ENCODE measurements around the gene MGLL. TPM values are rescaled to one million over a fixed set of nuclear protein-coding genes. Genes with fewer than 3 reads are reported as not detected.

Gene MGLL
- total and polyA plus RNA-seq, 9 of the 15 experiments (the other 6 are each of a cell fraction or from before 2014, with no cell fraction given), result 0.12 to 0.32 (median 0.18) TPM; not detected in 6

DNA sequence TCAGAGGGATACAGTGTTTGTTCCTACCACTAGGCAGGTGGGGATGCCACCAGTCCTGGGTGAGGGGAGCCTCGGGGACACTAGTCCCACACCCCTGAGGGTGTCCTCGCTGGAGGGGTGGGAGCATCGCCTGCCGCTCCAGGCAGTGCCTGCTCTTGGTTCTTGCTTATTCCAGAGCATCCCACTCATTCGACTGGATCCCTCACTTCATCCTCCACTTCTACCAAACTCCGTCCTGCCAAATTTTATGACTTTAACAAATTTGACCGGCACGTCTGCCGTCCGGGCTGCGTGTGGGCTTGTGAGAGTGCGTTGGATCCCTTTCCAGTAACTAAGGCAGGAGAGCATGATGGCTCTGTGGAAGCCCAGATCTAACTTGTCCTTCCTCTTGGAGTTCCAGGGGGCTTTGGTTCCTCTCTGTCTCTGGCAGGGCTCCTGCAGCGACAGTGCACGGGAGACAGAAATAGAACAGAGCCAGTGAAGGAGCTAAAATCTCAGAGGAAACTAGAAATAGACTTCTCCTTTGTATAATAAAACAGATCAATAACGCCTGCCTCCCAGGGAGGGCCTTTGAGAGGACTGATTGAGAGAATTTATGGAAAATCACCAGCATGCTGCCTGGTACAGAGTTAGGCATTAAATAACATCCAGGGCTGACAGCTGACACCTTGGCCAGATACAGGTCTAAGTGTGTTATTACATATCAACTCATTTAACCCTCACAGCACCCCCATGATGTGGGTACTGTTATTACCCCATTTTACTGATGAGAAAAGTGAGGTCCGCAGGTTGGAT is 34.5 kb downstream of the MGLL start:
- Histone ChIP-seq H3K9ac (ENCODE audit: insufficient read depth in 1 of 2, low read depth in 2 of 2, low read length in 2 of 2) (no peak overlapping the region), H2AFZ (ENCODE audit: low read depth, low read length) (no peak overlapping the region), H3K4me1 (replicated peaks in 1 of 2; ENCODE audit: control insufficient read depth in 2 of 2, insufficient read depth in 2 of 2, low read length in 2 of 2) (no peaks in the 10 kb centered on the region; a peak in 1 of 5 replicates), H3K27me3 (ENCODE audit: control insufficient read depth in 2 of 2, insufficient read depth in 2 of 2, low read length in 2 of 2) (peaks cover 15 to 87% of the 10 kb centered on the region in 2 experiments; a peak in 4 of 5 replicates), H3K27ac (ENCODE audit: extremely low read depth, low read depth, low read length) (no peak overlapping the region), H3K79me2 (ENCODE audit: control insufficient read depth, insufficient read depth, low read length) (no peaks in the 10 kb centered on the region), H3K9me3 (replicated peaks; ENCODE audit: control insufficient read depth, insufficient read depth, low read depth, low read length) (no peaks in the 10 kb centered on the region), H4K20me1 (replicated peaks; ENCODE audit: control insufficient read depth, insufficient read depth, low read length) (no peaks in the 10 kb centered on the region; the same call in 1 of the 2 replicates), H3K9me1 (ENCODE audit: control insufficient read depth, insufficient read depth, low read length) (no peaks in the 10 kb centered on the region), H3K36me3 (ENCODE audit: control insufficient read depth, insufficient read depth, low read length) (no peaks in the 10 kb centered on the region), H3K4me3 (no peak overlapping the region), H3K4me2 (ENCODE audit: insufficient read depth, low read length) (no peak overlapping the region)
- intact Hi-C loops (cut with micrococcal nuclease), result no loop called here
- TF ChIP-seq, protein P1, sequence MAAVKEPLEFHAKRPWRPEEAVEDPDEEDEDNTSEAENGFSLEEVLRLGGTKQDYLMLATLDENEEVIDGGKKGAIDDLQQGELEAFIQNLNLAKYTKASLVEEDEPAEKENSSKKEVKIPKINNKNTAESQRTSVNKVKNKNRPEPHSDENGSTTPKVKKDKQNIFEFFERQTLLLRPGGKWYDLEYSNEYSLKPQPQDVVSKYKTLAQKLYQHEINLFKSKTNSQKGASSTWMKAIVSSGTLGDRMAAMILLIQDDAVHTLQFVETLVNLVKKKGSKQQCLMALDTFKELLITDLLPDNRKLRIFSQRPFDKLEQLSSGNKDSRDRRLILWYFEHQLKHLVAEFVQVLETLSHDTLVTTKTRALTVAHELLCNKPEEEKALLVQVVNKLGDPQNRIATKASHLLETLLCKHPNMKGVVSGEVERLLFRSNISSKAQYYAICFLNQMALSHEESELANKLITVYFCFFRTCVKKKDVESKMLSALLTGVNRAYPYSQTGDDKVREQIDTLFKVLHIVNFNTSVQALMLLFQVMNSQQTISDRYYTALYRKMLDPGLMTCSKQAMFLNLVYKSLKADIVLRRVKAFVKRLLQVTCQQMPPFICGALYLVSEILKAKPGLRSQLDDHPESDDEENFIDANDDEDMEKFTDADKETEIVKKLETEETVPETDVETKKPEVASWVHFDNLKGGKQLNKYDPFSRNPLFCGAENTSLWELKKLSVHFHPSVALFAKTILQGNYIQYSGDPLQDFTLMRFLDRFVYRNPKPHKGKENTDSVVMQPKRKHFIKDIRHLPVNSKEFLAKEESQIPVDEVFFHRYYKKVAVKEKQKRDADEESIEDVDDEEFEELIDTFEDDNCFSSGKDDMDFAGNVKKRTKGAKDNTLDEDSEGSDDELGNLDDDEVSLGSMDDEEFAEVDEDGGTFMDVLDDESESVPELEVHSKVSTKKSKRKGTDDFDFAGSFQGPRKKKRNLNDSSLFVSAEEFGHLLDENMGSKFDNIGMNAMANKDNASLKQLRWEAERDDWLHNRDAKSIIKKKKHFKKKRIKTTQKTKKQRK (IDR thresholded peaks at IDR 0.05; ENCODE audit: borderline replicate concordance, low read depth, low read length), result no peak
- TF ChIP-seq TEAD1 (CRISPR knock-in tag; IDR thresholded peaks at IDR 0.05) (no peak), SAFB (IDR thresholded peaks at IDR 0.05; ENCODE audit: borderline replicate concordance, low read depth, low read length) (no peak), RUNX1 (IDR thresholded peaks at IDR 0.05; ENCODE audit: low read depth) (no peak), ZNF174 (CRISPR knock-in tag; IDR thresholded peaks at IDR 0.05) (no peak), FOXK2 (conservative IDR thresholded peaks at IDR 0.05 in 1 of 2, IDR thresholded peaks at IDR 0.05 in 1 of 2; ENCODE audit: low read depth in 2 of 2) (no peak), CHD2 (IDR thresholded peaks at IDR 0.05; ENCODE audit: low read depth, low read length) (no peak), TEAD2 (tag; IDR thresholded peaks at IDR 0.05) (no peak), IRF2 (CRISPR knock-in tag; IDR thresholded peaks at IDR 0.05) (no peak), ZNF561 (CRISPR knock-in tag; conservative IDR thresholded peaks at IDR 0.05) (no peak)
- 0% methylated on average over 15 of the region's 16 CpGs for WGBS (ENCODE audit: insufficient coverage, low coverage, missing lambda C conversion rate)
- ChIA-PET POLR2A (interaction anchor here (0.6 kb wide), 2 partner anchors 210 to 999 kb away, joined by 3 read pairs; no protein-coding TSS in a partner anchor), CTCF (ENCODE audit: low intra/inter-chr PET ratio) (no interaction called here)
- no peak for FAIRE-seq
- in situ Hi-C loops (cut with MboI), result no loop called here
- ATAC-seq, result no peak
- no peak for DNase-seq (ENCODE audit: extremely low read depth in 1 of 4, low spot score in 3 of 4)
- no TSS peak for BruUV-seq (replicated peaks)
